Panc1 (cell line): Measurements from ENCODE around the gene ERMARD.
A peak's percentile ranks its signal among the peaks of the same experiment; 100 is the strongest.

Source experiments
- POLR2AphosphoS5 ChIP-seq: IDR thresholded peaks from 2 replicates; pipeline ENCODE4 v1.6.1; 2012; ENCODE audit warnings: mild to moderate bottlenecking, low read depth, low read length, moderate library complexity
- TF ChIP-seq, protein P1 (sequence below): fragments of 450-650 bp; IDR thresholded peaks from 2 replicates; pipeline ENCODE4 v1.5.1; 2017; ENCODE audit warnings: mild to moderate bottlenecking
- TF ChIP-seq, protein P2 (sequence below), 2 experiments: IDR thresholded peaks; 2 replicates each; pipeline ENCODE4 v1.6.1; 2011 to 2012; ENCODE audit warnings: low read depth in 2 of 2, control low read depth in 1 of 2, low read length in 1 of 2, mild to moderate bottlenecking in 1 of 2, moderate library complexity in 1 of 2; ENCODE audit not compliant: insufficient read depth in 1 of 2

DNA sequence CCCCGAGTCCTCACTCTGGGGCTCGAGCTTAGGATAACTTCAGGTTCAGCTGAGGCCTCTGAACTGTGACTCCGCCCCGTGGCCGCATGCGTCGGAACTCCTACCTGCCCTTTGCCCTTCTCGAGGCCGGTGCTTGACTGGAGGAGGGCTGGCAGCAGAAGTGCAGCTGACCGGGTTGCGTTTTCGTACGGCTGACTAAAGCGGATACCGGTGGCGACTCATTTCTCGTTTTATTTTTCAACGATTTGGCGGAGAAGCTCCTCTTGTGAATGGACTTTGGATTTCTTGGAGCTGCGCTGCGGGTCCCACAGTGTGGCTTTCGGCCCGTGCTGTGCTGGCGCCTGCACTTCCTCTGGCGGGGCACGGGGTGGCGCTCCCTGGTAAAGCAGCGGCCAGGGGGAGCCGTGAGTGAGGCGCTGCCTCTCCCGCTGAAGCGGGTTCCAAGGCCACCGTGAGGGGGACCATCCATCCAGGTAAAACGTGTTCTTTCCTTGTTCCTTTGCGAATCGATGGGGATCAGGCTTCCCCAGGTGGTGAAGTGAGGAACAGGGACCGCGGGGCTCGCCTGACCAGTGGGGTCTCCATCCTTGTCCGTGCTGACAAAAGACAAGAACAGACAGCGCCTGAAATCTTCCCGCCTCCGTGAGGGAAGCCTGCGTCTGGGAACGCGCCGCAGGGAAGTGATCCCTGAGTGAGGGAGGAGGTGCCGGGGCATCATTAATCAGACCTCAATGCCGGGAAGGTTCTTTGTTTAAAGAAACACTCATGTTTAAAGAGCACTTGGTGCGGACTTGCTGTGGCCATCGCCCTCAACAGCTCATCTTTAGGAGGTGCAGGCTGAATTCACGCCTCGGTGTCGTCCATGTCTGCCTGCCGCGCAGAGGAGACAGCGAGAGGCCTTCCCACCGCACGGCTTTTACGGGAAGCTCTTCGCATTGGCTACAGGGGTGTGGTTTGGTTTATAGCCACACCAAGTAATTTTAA lies 38.8 kb downstream of the ERMARD start:
- TF ChIP-seq POLR2AphosphoS5: no peak
- TF ChIP-seq, protein P1, sequence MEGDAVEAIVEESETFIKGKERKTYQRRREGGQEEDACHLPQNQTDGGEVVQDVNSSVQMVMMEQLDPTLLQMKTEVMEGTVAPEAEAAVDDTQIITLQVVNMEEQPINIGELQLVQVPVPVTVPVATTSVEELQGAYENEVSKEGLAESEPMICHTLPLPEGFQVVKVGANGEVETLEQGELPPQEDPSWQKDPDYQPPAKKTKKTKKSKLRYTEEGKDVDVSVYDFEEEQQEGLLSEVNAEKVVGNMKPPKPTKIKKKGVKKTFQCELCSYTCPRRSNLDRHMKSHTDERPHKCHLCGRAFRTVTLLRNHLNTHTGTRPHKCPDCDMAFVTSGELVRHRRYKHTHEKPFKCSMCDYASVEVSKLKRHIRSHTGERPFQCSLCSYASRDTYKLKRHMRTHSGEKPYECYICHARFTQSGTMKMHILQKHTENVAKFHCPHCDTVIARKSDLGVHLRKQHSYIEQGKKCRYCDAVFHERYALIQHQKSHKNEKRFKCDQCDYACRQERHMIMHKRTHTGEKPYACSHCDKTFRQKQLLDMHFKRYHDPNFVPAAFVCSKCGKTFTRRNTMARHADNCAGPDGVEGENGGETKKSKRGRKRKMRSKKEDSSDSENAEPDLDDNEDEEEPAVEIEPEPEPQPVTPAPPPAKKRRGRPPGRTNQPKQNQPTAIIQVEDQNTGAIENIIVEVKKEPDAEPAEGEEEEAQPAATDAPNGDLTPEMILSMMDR: peak; percentile 100
- TF ChIP-seq, protein P2, sequence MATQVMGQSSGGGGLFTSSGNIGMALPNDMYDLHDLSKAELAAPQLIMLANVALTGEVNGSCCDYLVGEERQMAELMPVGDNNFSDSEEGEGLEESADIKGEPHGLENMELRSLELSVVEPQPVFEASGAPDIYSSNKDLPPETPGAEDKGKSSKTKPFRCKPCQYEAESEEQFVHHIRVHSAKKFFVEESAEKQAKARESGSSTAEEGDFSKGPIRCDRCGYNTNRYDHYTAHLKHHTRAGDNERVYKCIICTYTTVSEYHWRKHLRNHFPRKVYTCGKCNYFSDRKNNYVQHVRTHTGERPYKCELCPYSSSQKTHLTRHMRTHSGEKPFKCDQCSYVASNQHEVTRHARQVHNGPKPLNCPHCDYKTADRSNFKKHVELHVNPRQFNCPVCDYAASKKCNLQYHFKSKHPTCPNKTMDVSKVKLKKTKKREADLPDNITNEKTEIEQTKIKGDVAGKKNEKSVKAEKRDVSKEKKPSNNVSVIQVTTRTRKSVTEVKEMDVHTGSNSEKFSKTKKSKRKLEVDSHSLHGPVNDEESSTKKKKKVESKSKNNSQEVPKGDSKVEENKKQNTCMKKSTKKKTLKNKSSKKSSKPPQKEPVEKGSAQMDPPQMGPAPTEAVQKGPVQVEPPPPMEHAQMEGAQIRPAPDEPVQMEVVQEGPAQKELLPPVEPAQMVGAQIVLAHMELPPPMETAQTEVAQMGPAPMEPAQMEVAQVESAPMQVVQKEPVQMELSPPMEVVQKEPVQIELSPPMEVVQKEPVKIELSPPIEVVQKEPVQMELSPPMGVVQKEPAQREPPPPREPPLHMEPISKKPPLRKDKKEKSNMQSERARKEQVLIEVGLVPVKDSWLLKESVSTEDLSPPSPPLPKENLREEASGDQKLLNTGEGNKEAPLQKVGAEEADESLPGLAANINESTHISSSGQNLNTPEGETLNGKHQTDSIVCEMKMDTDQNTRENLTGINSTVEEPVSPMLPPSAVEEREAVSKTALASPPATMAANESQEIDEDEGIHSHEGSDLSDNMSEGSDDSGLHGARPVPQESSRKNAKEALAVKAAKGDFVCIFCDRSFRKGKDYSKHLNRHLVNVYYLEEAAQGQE (IDR thresholded peaks at IDR 0.05; ENCODE audit: insufficient read depth in 1 of 2, low read depth in 2 of 2, low read length in 1 of 2): 0 out of 4 replicates have a peak, but pooled peaks of 1 of the 2 experiments have one; percentile 47
